ENCODE measurements around the gene TAF4. TPM values are rescaled to one million over a fixed set of nuclear protein-coding genes. Genes with fewer than 3 reads are reported as not detected.

Gene TAF4
- total RNA-seq, 1 donor from 2014 or later: 17.6 TPM

GRCh38 chr20:62019144-62019805, 46.4 kb downstream of the TAF4 start:
- no peaks in the 10 kb centered on the region for H3K9me3 ChIP-seq
- DNase-seq (peak; percentile 21), ATAC-seq (no peak)
- peaks cover 7% of the 10 kb centered on the region for H3K4me1 ChIP-seq
- H3K27me3 ChIP-seq (ENCODE audit: low read depth): no peaks in the 10 kb centered on the region
- no peaks in the 10 kb centered on the region for H3K36me3 ChIP-seq
- no peak overlapping the region for H3K4me3 ChIP-seq
- intact Hi-C loops (cut with DNase I): no loop called here
- no peak for TF ChIP-seq CTCF (IDR thresholded peaks at IDR 0.05)
- no peak overlapping the region for H3K27ac ChIP-seq

- no peak for TF ChIP-seq CTCF (IDR thresholded peaks at IDR 0.05)
- intact Hi-C loops (cut with DNase I): no loop called here
- Histone ChIP-seq H3K4me3 (no peak overlapping the region), H3K27me3 (ENCODE audit: low read depth) (no peaks in the 10 kb centered on the region), H3K4me1 (peaks cover 7% of the 10 kb centered on the region), H3K36me3 (no peaks in the 10 kb centered on the region), H3K27ac (no peak overlapping the region), H3K9me3 (no peaks in the 10 kb centered on the region)
- no peak for ATAC-seq
- DNase-seq: peak; percentile 11
These were observed 47.1 kb downstream of the TAF4 start for GRCh38 chr20:62018437-62019143.

GRCh38 chr20:62015540-62016288, 50.0 kb downstream of the TAF4 start:
- no peaks in the 10 kb centered on the region for H3K27me3 ChIP-seq (ENCODE audit: low read depth)
- peaks cover 24% of the 10 kb centered on the region for H3K36me3 ChIP-seq
- no peak overlapping the region for H3K27ac ChIP-seq
- DNase-seq: peak; percentile 32
- peaks cover under 1% of the 10 kb centered on the region for H3K4me1 ChIP-seq
- no peak for ATAC-seq
- TF ChIP-seq CTCF (IDR thresholded peaks at IDR 0.05): no peak
- intact Hi-C loops (cut with DNase I): no loop called here
- no peak overlapping the region for H3K4me3 ChIP-seq
- H3K9me3 ChIP-seq: no peaks in the 10 kb centered on the region

- peaks cover 28% of the 10 kb centered on the region for H3K36me3 ChIP-seq
- ATAC-seq (no peak), DNase-seq (peak; percentile 35)
- intact Hi-C loops (cut with DNase I): no loop called here
- H3K27me3 ChIP-seq (ENCODE audit: low read depth): no peaks in the 10 kb centered on the region
- H3K4me1 ChIP-seq: no peaks in the 10 kb centered on the region
- no peak for TF ChIP-seq CTCF (IDR thresholded peaks at IDR 0.05)
- no peaks in the 10 kb centered on the region for H3K9me3 ChIP-seq
- no peak overlapping the region for H3K27ac ChIP-seq
- H3K4me3 ChIP-seq: no peak overlapping the region
These were observed 50.7 kb downstream of the TAF4 start for GRCh38 chr20:62014889-62015537.

GRCh38 chr20:62014488-62014775, 51.2 kb downstream of the TAF4 start:
- ATAC-seq (peak in 1 of 2 donors; percentile 16), DNase-seq (peak; percentile 29)
- H3K27me3 ChIP-seq (ENCODE audit: low read depth): no peaks in the 10 kb centered on the region
- peaks cover 34% of the 10 kb centered on the region for H3K36me3 ChIP-seq
- no peak overlapping the region for H3K27ac ChIP-seq
- H3K4me3 ChIP-seq: no peak overlapping the region
- no peaks in the 10 kb centered on the region for H3K9me3 ChIP-seq
- H3K4me1 ChIP-seq: no peaks in the 10 kb centered on the region
- TF ChIP-seq CTCF (IDR thresholded peaks at IDR 0.05): no peak
- intact Hi-C loops (cut with DNase I): no loop called here

All from lower lobe of right lung (tissue), 2 donors.